Prostate gland (tissue), 2 donors: ENCODE data around the gene SLC25A19. TPM values are rescaled to one million over a fixed set of nuclear protein-coding genes. Genes with fewer than 3 reads are reported as not detected.
A peak's percentile ranks its signal among the peaks of the same experiment; 100 is the strongest.

ENCODE experiments used
- DNase-seq: peaks from one replicate; pipeline ENCODE4 v3.0.0-alpha.2; 2019; ENCODE audit warnings: low spot score
- H3K27ac ChIP-seq, 2 donors: fragments of 200-600 bp; sonication (generic); 2 replicates each; pipeline ENCODE4 v1.5.1; 2017 to 2019
- H3K27me3 ChIP-seq: fragments of 200-600 bp; sonication (generic); replicated peaks from 2 replicates; pipeline ENCODE4 v1.5.1; 2019; ENCODE audit not compliant: insufficient read depth
- H3K36me3 ChIP-seq, 2 donors: fragments of 200-600 bp; sonication (generic); 1 replicate in 1 of 2; 2 replicates in 1 of 2; pipeline versions ENCODE4 v1.5.1 to v1.8.1; 2017 to 2019
- H3K4me1 ChIP-seq: fragments of 200-600 bp; sonication (generic); replicated peaks from 2 replicates; pipeline ENCODE4 v1.5.1; 2019
- H3K4me3 ChIP-seq, 2 donors: fragments of 200-600 bp; sonication (generic); 2 replicates each; pipeline ENCODE4 v1.5.1; 2017 to 2019
- H3K9me3 ChIP-seq: fragments of 200-600 bp; sonication (generic); 2 replicates; pipeline ENCODE4 v1.5.1; 2017
- POLR2A ChIP-seq: fragments of 450-650 bp; IDR thresholded peaks from one replicate; pipeline ENCODE4 v1.6.1; 2016; ENCODE audit warnings: antibody characterized with exemption, mild to moderate bottlenecking
- POLR2AphosphoS5 ChIP-seq: sonication (generic); formaldehyde crosslinking; IDR thresholded peaks from one replicate; pipeline ENCODE4 v1.6.1; 2017; ENCODE audit warnings: antibody characterized with exemption
- WGBS: methylation state at CpG from one replicate; pipeline ENCODE4 v1.1.5; 2018; 5-methylcytosine and 5-hydroxymethylcytosine counted together
- intact Hi-C: fragments of 100-400 bp; cut with DNase I; formaldehyde crosslinking; loops from one replicate; pipeline ENCODE4 v1.14.2; 2022
- total RNA-seq, 2 donors: library from RNA; depleted of rRNA; stranded (reverse); fragments of >200 nt; gene quantifications; one replicate each; pipeline ENCODE4 v1.1.0, GENCODE V29; 2016
- TF ChIP-seq, protein P1 (sequence below), 4 experiments: fragments of 200-600 bp in 2 of 4; fragments of 450-650 bp in 2 of 4; sonication (generic) in 2 of 4; IDR thresholded peaks; 1 replicate in 3 of 4; 2 replicates in 1 of 4; pipeline ENCODE4 v1.5.1; 2016 to 2019; ENCODE audit warnings: antibody characterized with exemption in 4 of 4, mild to moderate bottlenecking in 2 of 4, moderate library complexity in 2 of 4

SLC25A19 gene
- total RNA-seq, 2 donors from 2014 or later, result 5.2 to 15.2 TPM

DNA sequence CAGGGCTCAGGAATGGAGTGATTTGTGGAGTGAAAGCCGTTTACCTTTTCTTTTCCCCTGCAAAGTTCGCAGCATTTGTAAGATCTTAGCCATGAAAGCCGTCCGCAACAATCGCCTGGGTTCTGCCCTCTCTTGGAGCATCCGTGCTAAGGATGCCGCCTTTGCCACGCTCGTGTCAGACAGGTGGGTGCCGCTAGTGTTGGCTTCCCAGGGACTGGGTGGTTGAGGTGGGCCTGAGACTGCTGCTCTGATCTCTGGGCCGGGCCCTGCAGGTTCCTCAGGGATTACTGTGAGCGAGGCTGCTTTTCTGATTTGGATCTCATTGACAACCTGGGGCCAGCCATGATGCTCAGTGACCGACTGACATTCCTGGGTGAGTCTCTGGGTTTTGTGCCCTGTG, 56.4 kb downstream of the SLC25A19 start:
- peaks cover 14 to 24% of the 10 kb centered on the region in 2 donors for H3K36me3 ChIP-seq
- intact Hi-C loops, result no loop called here
- H3K4me3 ChIP-seq, result no peak overlapping the region
- H3K27me3 ChIP-seq, result no peaks in the 10 kb centered on the region
- WGBS, result 96% methylated on average over 13 of the region's 13 CpGs
- DNase-seq, result no peak
- H3K4me1 ChIP-seq, result no peaks in the 10 kb centered on the region
- H3K9me3 ChIP-seq, result no peaks in the 10 kb centered on the region
- H3K27ac ChIP-seq, result no peak overlapping the region
- TF ChIP-seq POLR2A (no peak), POLR2AphosphoS5 (no peak)
- TF ChIP-seq, protein P1, sequence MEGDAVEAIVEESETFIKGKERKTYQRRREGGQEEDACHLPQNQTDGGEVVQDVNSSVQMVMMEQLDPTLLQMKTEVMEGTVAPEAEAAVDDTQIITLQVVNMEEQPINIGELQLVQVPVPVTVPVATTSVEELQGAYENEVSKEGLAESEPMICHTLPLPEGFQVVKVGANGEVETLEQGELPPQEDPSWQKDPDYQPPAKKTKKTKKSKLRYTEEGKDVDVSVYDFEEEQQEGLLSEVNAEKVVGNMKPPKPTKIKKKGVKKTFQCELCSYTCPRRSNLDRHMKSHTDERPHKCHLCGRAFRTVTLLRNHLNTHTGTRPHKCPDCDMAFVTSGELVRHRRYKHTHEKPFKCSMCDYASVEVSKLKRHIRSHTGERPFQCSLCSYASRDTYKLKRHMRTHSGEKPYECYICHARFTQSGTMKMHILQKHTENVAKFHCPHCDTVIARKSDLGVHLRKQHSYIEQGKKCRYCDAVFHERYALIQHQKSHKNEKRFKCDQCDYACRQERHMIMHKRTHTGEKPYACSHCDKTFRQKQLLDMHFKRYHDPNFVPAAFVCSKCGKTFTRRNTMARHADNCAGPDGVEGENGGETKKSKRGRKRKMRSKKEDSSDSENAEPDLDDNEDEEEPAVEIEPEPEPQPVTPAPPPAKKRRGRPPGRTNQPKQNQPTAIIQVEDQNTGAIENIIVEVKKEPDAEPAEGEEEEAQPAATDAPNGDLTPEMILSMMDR (IDR thresholded peaks at IDR 0.05), result no peak

DNA sequence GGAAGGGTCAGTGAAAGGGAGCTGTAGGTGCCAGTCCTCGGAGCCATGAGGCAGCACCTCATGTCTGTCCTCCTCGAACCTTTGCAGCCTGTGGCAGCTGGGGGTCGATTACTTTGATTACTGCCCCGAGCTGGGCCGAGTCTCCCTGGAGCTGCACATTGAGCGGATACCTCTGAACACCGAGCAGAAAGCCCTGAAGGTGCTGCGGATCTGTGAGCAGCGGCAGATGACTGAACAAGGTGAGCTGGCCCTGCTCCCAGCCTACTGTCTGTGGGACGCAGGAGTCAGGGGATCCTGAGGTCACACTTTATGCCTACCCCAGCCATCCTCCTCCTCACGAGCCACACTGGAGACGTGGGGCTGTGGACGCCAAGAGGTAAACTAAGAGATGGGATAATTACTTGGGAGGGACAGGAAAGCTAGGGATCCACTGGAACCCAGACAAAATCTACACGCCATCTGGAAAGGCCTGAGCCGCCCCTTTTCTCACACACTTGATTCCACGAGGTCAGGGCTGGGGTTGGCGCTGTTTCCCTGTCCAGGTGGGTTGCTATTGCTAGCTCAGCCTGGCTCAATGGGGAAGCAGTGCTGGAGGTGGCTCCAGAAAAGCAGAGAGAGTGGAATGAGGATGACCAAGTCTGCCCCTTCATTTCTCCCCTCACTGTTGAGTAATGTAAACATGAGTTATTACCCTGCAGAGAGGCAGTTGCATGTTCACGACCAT, 57.3 kb downstream of the SLC25A19 start:
- WGBS, result 92% methylated on average over 18 of the region's 18 CpGs

DNA sequence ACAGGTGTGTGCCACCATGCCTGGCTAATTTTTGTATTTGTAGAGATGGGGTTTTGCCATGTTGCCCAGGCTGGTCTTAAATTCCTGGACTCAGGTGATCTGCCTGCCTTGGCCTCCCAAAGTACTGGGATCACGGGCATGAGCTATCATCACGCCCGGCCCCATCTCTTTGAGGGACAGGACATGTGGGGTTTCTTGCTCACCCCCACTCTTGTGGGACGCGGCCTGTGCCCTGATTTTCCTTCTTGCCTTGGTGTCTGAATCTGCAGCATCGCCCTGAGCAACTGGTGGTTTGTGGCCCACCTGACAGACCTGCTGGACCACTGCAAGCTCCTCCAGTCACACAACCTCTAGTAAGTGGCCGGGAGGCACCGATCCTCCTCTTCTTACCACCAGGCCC, 58.2 kb downstream of the SLC25A19 start:
- intact Hi-C loops, result no loop called here
- Histone ChIP-seq H3K27me3 (no peaks in the 10 kb centered on the region), H3K36me3 (peaks cover 19% of the 10 kb centered on the region in 2 donors)

More for the DNA sequence above, 57.3 kb downstream of the SLC25A19 start:
- intact Hi-C loops, result no loop called here
- DNase-seq, result no peak
- no peak overlapping the region for H3K27ac ChIP-seq
- peaks cover 14 to 19% of the 10 kb centered on the region in 2 donors for H3K36me3 ChIP-seq
- no peak overlapping the region for H3K4me3 ChIP-seq
- no peaks in the 10 kb centered on the region for H3K4me1 ChIP-seq
- TF ChIP-seq POLR2A (no peak), POLR2AphosphoS5 (no peak)
- TF ChIP-seq, protein P1 (IDR thresholded peaks at IDR 0.05), result no peak
- H3K9me3 ChIP-seq, result no peaks in the 10 kb centered on the region
- no peaks in the 10 kb centered on the region for H3K27me3 ChIP-seq

DNA sequence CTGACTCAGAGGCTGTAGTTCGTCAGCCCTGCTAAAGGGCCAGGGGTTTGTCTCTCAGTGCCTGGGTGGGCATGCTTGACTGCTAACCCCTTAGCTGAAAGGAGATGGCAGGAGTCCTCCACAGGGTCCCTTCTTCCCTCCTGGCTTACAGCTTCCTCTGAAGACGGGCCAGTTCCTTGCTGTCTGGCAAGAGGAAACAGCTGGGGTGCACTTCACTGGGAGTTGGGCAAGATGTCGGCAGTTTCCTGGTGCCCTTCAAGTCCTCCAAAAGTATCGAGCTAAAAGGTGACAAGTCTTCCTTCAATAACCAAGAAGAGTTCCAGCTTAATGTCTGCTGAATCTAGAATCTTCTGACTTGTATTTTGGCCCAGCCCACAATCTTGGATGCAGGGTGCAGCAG, 60.4 kb downstream of the SLC25A19 start:
- Histone ChIP-seq H3K4me3 (no peak overlapping the region), H3K36me3 (peaks cover 8 to 19% of the 10 kb centered on the region in 2 donors), H3K27me3 (no peaks in the 10 kb centered on the region), H3K4me1 (no peaks in the 10 kb centered on the region), H3K27ac (peak overlapping the region; percentile 75 to 80), H3K9me3 (no peaks in the 10 kb centered on the region)
- intact Hi-C loops, result no loop called here
- WGBS, result 52% methylated on average over 4 of the region's 4 CpGs
- DNase-seq, result no peak
- TF ChIP-seq, protein P1 (IDR thresholded peaks at IDR 0.05), result no peak
- TF ChIP-seq POLR2AphosphoS5 (no peak), POLR2A (no peak)

More for the DNA sequence above, 58.2 kb downstream of the SLC25A19 start:
- WGBS, result 96% methylated on average over 8 of the region's 8 CpGs
- no peaks in the 10 kb centered on the region for H3K4me1 ChIP-seq
- H3K9me3 ChIP-seq, result no peaks in the 10 kb centered on the region
- H3K27ac ChIP-seq, result no peak overlapping the region
- H3K4me3 ChIP-seq, result no peak overlapping the region
- DNase-seq, result no peak
- TF ChIP-seq, protein P1 (IDR thresholded peaks at IDR 0.05), result no peak
- TF ChIP-seq POLR2AphosphoS5 (no peak), POLR2A (no peak)

DNA sequence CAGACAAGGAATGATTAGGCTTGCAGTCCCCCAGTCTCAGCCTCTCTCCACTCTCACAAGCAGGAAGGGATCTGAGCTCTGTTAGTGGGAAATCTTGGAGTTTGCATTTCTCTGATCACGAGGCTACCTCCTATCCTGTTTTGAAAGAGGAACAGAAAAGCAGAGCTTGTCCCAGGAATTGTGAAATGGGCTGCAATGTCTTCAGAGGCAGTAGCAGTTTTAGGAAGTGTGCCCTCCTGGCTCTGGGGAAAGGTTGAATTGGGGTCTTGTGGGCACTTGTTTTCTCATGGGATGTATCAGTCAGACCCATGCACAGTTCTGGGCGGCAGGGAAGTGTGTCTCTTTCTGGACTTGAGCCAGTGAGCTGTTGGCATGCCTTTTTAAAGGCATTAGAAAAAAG, 60.9 kb downstream of the SLC25A19 start:
- TF ChIP-seq, protein P1 (IDR thresholded peaks at IDR 0.05), result no peak
- TF ChIP-seq POLR2AphosphoS5 (peak; percentile 52), POLR2A (no peak)
- DNase-seq, result peak; percentile 46
- no peaks in the 10 kb centered on the region for H3K4me1 ChIP-seq
- intact Hi-C loops, result no loop called here
- no peak overlapping the region for H3K4me3 ChIP-seq
- H3K27ac ChIP-seq, result peak overlapping the region; percentile 75 to 80
- WGBS, result 22% methylated on average over 2 of the region's 2 CpGs
- peaks cover 8 to 19% of the 10 kb centered on the region in 2 donors for H3K36me3 ChIP-seq
- H3K27me3 ChIP-seq, result no peaks in the 10 kb centered on the region
- H3K9me3 ChIP-seq, result no peaks in the 10 kb centered on the region
